HepG2 (cell line): Measurements from ENCODE around the gene GPR39.

ENCODE experiments used
- EZH2 ChIP-seq: conservative IDR thresholded peaks from 2 replicates; pipeline ENCODE4 v1.6.1; 2012; ENCODE audit warnings: mild to moderate bottlenecking, low read depth, low read length, moderate library complexity
- NFKBIZ ChIP-seq: IDR thresholded peaks from 2 replicates; pipeline ENCODE4 v1.6.1; 2018; ENCODE audit warnings: missing genetic modification reagents, missing compliant biosample characterization
- POLR2A ChIP-seq, 2 experiments: IDR thresholded peaks; 2 replicates each; pipeline ENCODE4 v1.6.1; 2011; ENCODE audit warnings: low read depth in 2 of 2, low read length in 2 of 2, mild to moderate bottlenecking in 1 of 2, moderate library complexity in 1 of 2; ENCODE audit not compliant: insufficient read depth in 1 of 2
- U2AF2 ChIP-seq: fragments of 200-400 bp; formaldehyde crosslinking; IDR thresholded peaks from 2 replicates; pipeline ENCODE4 v1.6.1; 2017; ENCODE audit warnings: low read depth, mild to moderate bottlenecking, low read length
- USF2 ChIP-seq, 2 experiments: sonication (generic) in 1 of 2; formaldehyde crosslinking in 1 of 2; IDR thresholded peaks; 2 replicates each; pipeline versions ENCODE4 v1.5.1 to v1.6.1; 2011 to 2020; ENCODE audit warnings: borderline replicate concordance in 1 of 2, low read depth in 1 of 2, low read length in 1 of 2, mild to moderate bottlenecking in 1 of 2, missing genetic modification reagents in 1 of 2, moderate library complexity in 1 of 2
- ZNF451 ChIP-seq: sonication (generic); formaldehyde crosslinking; IDR thresholded peaks from 2 replicates; pipeline ENCODE4 v1.5.0; 2020; ENCODE audit warnings: mild to moderate bottlenecking, missing genetic modification reagents
- TF ChIP-seq, protein P1 (sequence below): IDR thresholded peaks from 2 replicates; pipeline ENCODE4 v1.6.1; 2016
- TF ChIP-seq, protein P2 (sequence below): sonication (generic); formaldehyde crosslinking; IDR thresholded peaks from 2 replicates; pipeline ENCODE4 v1.5.0; 2020; ENCODE audit warnings: mild to moderate bottlenecking, missing genetic modification reagents, moderate library complexity
- TF ChIP-seq, protein P3 (sequence below), 2 experiments: fragments of 450-650 bp in 1 of 2; sonication (generic) in 1 of 2; formaldehyde crosslinking; IDR thresholded peaks; 2 replicates each; pipeline versions ENCODE4 v1.5.0 to v1.8.0; 2020 to 2022; ENCODE audit warnings: mild to moderate bottlenecking in 1 of 2, missing genetic modification reagents in 1 of 2
- TF ChIP-seq, protein P4 (sequence below): sonication (generic); formaldehyde crosslinking; IDR thresholded peaks from 2 replicates; pipeline ENCODE4 v1.4.0; 2020; ENCODE audit warnings: mild to moderate bottlenecking, missing genetic modification reagents

GRCh38 chr2:132484144-132484543 is 67.5 kb downstream of the GPR39 start:
- TF ChIP-seq, protein P1, sequence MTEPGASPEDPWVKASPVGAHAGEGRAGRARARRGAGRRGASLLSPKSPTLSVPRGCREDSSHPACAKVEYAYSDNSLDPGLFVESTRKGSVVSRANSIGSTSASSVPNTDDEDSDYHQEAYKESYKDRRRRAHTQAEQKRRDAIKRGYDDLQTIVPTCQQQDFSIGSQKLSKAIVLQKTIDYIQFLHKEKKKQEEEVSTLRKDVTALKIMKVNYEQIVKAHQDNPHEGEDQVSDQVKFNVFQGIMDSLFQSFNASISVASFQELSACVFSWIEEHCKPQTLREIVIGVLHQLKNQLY (CRISPR knock-in tag), result no peak
- TF ChIP-seq, protein P2, sequence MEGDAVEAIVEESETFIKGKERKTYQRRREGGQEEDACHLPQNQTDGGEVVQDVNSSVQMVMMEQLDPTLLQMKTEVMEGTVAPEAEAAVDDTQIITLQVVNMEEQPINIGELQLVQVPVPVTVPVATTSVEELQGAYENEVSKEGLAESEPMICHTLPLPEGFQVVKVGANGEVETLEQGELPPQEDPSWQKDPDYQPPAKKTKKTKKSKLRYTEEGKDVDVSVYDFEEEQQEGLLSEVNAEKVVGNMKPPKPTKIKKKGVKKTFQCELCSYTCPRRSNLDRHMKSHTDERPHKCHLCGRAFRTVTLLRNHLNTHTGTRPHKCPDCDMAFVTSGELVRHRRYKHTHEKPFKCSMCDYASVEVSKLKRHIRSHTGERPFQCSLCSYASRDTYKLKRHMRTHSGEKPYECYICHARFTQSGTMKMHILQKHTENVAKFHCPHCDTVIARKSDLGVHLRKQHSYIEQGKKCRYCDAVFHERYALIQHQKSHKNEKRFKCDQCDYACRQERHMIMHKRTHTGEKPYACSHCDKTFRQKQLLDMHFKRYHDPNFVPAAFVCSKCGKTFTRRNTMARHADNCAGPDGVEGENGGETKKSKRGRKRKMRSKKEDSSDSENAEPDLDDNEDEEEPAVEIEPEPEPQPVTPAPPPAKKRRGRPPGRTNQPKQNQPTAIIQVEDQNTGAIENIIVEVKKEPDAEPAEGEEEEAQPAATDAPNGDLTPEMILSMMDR, result no peak
- TF ChIP-seq POLR2A (IDR thresholded peaks at IDR 0.05; ENCODE audit: insufficient read depth in 1 of 2, low read depth in 2 of 2, low read length in 2 of 2) (no peak), ZNF451 (CRISPR knock-in tag) (no peak), U2AF2 (no peak), EZH2 (no peak), USF2 (IDR thresholded peaks at IDR 0.05; ENCODE audit: low read depth, low read length) (no peak), USF2 (CRISPR knock-in tag; IDR thresholded peaks at IDR 0.05; ENCODE audit: borderline replicate concordance) (no peak), NFKBIZ (CRISPR knock-in tag) (no peak)
- TF ChIP-seq, protein P3, sequence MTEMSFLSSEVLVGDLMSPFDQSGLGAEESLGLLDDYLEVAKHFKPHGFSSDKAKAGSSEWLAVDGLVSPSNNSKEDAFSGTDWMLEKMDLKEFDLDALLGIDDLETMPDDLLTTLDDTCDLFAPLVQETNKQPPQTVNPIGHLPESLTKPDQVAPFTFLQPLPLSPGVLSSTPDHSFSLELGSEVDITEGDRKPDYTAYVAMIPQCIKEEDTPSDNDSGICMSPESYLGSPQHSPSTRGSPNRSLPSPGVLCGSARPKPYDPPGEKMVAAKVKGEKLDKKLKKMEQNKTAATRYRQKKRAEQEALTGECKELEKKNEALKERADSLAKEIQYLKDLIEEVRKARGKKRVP (CRISPR knock-in tag; IDR thresholded peaks at IDR 0.05), result no peak
- TF ChIP-seq, protein P4, sequence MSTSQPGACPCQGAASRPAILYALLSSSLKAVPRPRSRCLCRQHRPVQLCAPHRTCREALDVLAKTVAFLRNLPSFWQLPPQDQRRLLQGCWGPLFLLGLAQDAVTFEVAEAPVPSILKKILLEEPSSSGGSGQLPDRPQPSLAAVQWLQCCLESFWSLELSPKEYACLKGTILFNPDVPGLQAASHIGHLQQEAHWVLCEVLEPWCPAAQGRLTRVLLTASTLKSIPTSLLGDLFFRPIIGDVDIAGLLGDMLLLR (CRISPR knock-in tag), result no peak
